Upper lobe of left lung (tissue), 4 donors: ENCODE results near the gene KAZN.

Experiments
- EP300 ChIP-seq, 4 donors: sonication (generic); formaldehyde crosslinking; IDR thresholded peaks; one replicate each; pipeline ENCODE4 v1.5.1; 2017; ENCODE audit warnings: antibody characterized with exemption in 4 of 4, control low read depth in 2 of 4
- POLR2A ChIP-seq, 4 donors: fragments of 450-650 bp; IDR thresholded peaks; one replicate each; pipeline ENCODE4 v1.5.1; 2016 to 2017; ENCODE audit warnings: antibody characterized with exemption in 4 of 4, mild to moderate bottlenecking in 2 of 4
- POLR2AphosphoS5 ChIP-seq, 2 donors: sonication (generic); formaldehyde crosslinking; IDR thresholded peaks; one replicate each; pipeline ENCODE4 v1.5.1; 2017; ENCODE audit warnings: antibody characterized with exemption in 2 of 2
- TF ChIP-seq, protein P1 (sequence below), 6 experiments: fragments of 450-650 bp in 4 of 6; fragments of 200-600 bp in 2 of 6; sonication (generic) in 2 of 6; IDR thresholded peaks; one replicate each; pipeline ENCODE4 v1.5.1; 2016 to 2019; ENCODE audit warnings: antibody characterized with exemption in 6 of 6

GRCh38 chr1:14553711-14554110 is 44.8 kb upstream of the KAZN start:
- TF ChIP-seq POLR2A (IDR thresholded peaks at IDR 0.05) (no peak), EP300 (IDR thresholded peaks at IDR 0.05) (no peak), POLR2AphosphoS5 (IDR thresholded peaks at IDR 0.05) (no peak)
- TF ChIP-seq, protein P1, sequence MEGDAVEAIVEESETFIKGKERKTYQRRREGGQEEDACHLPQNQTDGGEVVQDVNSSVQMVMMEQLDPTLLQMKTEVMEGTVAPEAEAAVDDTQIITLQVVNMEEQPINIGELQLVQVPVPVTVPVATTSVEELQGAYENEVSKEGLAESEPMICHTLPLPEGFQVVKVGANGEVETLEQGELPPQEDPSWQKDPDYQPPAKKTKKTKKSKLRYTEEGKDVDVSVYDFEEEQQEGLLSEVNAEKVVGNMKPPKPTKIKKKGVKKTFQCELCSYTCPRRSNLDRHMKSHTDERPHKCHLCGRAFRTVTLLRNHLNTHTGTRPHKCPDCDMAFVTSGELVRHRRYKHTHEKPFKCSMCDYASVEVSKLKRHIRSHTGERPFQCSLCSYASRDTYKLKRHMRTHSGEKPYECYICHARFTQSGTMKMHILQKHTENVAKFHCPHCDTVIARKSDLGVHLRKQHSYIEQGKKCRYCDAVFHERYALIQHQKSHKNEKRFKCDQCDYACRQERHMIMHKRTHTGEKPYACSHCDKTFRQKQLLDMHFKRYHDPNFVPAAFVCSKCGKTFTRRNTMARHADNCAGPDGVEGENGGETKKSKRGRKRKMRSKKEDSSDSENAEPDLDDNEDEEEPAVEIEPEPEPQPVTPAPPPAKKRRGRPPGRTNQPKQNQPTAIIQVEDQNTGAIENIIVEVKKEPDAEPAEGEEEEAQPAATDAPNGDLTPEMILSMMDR (IDR thresholded peaks at IDR 0.05), result no peak
